Measurements from ENCODE around the gene SERPINA6. TPM values are rescaled to one million over a fixed set of nuclear protein-coding genes. Genes with fewer than 3 reads are reported as not detected.

The SERPINA6 gene
- total and polyA plus RNA-seq, 2 donors (not counting 1 experiment from before 2014, with no cell fraction given) = not detected

DNA sequence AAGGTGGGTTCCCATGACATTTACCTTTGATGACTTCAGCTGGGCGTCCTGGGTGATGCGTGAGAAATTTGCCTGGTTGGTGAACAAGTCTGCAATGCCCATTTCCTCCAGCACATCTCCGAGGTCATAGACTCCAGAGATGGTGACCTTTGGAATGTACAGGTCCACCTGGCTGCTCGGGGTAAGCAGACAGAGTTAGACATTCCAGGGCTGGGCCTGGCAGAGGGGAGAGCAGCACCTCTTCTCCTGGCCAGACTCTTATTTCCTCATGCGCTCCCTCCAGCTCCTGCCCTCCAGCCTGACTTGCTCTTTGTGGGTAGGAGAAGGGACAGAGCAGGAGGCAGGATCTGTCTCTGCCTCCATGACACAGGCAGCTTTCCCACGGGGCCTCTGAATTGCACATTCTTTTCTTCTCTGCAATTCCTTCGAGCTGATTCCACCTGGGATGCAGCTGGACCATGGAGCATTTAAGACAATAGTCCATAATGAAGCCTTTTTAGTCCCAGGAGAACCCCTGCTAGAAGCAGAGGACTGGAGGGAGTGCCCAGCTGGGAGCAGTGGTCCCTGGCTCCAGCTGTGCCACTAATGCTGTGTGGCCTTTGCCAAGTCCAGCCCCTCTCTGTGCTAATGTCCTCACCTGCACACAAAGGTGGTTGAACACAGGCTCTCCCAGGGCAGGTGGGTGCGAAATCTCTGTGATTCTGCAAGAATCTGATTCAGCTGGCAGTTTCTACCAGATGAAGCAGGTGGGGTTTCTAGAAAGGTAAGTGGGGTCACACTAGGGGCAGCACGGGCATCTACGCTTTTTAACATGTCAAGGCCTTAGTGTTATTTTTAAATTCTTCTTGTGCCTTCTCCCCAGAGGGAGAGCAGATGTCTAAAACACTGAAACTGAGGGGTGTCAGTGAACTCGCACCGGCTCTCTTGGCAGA is 16.8 kb downstream of the SERPINA6 start:
- Histone ChIP-seq H3K27ac (ENCODE audit: low read length in 2 of 2) (no peak overlapping the region), H3K36me3 (replicated peaks in 1 of 2; ENCODE audit: control extremely low read depth in 1 of 2, control insufficient read depth in 1 of 2, extremely low read depth in 1 of 2, insufficient read depth in 2 of 2, low read length in 1 of 2) (no peaks in the 10 kb centered on the region), H3K9ac (ENCODE audit: low read length) (no peak overlapping the region), H3K4me3 (ENCODE audit: control extremely low read depth in 1 of 5, extremely low read depth in 1 of 5, insufficient read depth in 1 of 5, low read depth in 2 of 5, low read length in 4 of 5) (no peak overlapping the region), H3K9me3 (ENCODE audit: control extremely low read depth in 1 of 3, control insufficient read depth in 2 of 3, insufficient read depth in 1 of 3, low read length in 2 of 3) (peaks cover 0 to 30% (median 11%) of the 10 kb centered on the region in 3 donors), H3K4me1 (ENCODE audit: control insufficient read depth in 2 of 2, insufficient read depth in 2 of 2, low read length in 2 of 2) (no peaks in the 10 kb centered on the region), H3K4me2 (replicated peaks; ENCODE audit: low read depth, low read length, poor library complexity, severe bottlenecking) (no peak overlapping the region), H3K79me2 (ENCODE audit: control insufficient read depth, insufficient read depth, low read length) (no peaks in the 10 kb centered on the region), H2AFZ (ENCODE audit: insufficient read depth, low read depth, low read length, poor library complexity, severe bottlenecking) (no peak overlapping the region), H4K20me1 (ENCODE audit: control insufficient read depth, insufficient read depth, low read length, poor library complexity, severe bottlenecking) (no peaks in the 10 kb centered on the region), H3K27me3 (replicated peaks in 1 of 4; ENCODE audit: control extremely low read depth in 1 of 4, control insufficient read depth in 3 of 4, insufficient read depth in 4 of 4, low read length in 3 of 4) (peaks cover 0 to 6% (median 0%) of the 10 kb centered on the region in 4 experiments)
- ATAC-seq (ENCODE audit: low read depth) (no peak), DNase-seq (no peak)
- no peak for TF ChIP-seq EZH2 (IDR thresholded peaks at IDR 0.05; ENCODE audit: borderline replicate concordance, insufficient read depth, low read depth, low read length, poor library complexity, severe bottlenecking)
- TF ChIP-seq, protein P1, sequence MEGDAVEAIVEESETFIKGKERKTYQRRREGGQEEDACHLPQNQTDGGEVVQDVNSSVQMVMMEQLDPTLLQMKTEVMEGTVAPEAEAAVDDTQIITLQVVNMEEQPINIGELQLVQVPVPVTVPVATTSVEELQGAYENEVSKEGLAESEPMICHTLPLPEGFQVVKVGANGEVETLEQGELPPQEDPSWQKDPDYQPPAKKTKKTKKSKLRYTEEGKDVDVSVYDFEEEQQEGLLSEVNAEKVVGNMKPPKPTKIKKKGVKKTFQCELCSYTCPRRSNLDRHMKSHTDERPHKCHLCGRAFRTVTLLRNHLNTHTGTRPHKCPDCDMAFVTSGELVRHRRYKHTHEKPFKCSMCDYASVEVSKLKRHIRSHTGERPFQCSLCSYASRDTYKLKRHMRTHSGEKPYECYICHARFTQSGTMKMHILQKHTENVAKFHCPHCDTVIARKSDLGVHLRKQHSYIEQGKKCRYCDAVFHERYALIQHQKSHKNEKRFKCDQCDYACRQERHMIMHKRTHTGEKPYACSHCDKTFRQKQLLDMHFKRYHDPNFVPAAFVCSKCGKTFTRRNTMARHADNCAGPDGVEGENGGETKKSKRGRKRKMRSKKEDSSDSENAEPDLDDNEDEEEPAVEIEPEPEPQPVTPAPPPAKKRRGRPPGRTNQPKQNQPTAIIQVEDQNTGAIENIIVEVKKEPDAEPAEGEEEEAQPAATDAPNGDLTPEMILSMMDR (IDR thresholded peaks at IDR 0.05) = no peak
- ChIA-PET POLR2A (no interaction called here), CTCF (no interaction called here)
- H3K9me3 Mint-ChIP-seq (ENCODE audit: insufficient read depth) = peaks cover 11% of the 10 kb centered on the region
- intact Hi-C loops (cut with micrococcal nuclease) = no loop called here
- WGBS (ENCODE audit: insufficient coverage) = 83% methylated on average over 9 of the region's 12 CpGs
- H3K4me3 Mint-ChIP-seq = no peak overlapping the region
- no peak overlapping the region for H3K27ac Mint-ChIP-seq
- H3K4me1 Mint-ChIP-seq = no peaks in the 10 kb centered on the region
- peaks cover 4% of the 10 kb centered on the region for H3K27me3 Mint-ChIP-seq

DNA sequence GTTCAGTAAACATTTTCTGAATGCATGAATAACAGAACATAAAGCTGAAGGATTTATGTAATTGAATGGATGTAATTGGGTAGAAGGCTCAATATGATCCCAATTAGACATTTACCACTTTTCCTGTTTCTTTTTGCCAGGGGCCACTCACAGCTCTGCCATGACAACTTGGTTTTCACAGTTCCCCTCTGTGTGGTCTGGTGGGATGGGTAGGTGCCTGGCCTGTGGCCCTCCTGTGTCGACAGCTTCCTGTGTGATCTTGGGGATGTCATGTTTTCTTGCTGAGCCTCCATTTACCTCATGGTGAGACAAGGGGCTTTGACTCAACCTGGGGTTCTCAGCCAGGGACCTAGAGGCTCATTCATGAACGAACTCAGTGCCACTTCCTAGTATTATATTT is 17.5 kb downstream of the SERPINA6 start:
- Histone ChIP-seq H3K9me3 (ENCODE audit: control extremely low read depth in 1 of 3, control insufficient read depth in 2 of 3, insufficient read depth in 1 of 3, low read length in 2 of 3) (peaks cover 0 to 29% (median 11%) of the 10 kb centered on the region in 3 donors), H3K27me3 (replicated peaks in 1 of 4; ENCODE audit: control extremely low read depth in 1 of 4, control insufficient read depth in 3 of 4, insufficient read depth in 4 of 4, low read length in 3 of 4) (peaks cover 0 to 4% (median 0%) of the 10 kb centered on the region in 4 experiments), H2AFZ (ENCODE audit: insufficient read depth, low read depth, low read length, poor library complexity, severe bottlenecking) (no peak overlapping the region), H3K4me2 (replicated peaks; ENCODE audit: low read depth, low read length, poor library complexity, severe bottlenecking) (no peak overlapping the region), H4K20me1 (ENCODE audit: control insufficient read depth, insufficient read depth, low read length, poor library complexity, severe bottlenecking) (no peaks in the 10 kb centered on the region), H3K4me1 (ENCODE audit: control insufficient read depth in 2 of 2, insufficient read depth in 2 of 2, low read length in 2 of 2) (no peaks in the 10 kb centered on the region), H3K4me3 (ENCODE audit: control extremely low read depth in 1 of 5, extremely low read depth in 1 of 5, insufficient read depth in 1 of 5, low read depth in 2 of 5, low read length in 4 of 5) (no peak overlapping the region), H3K36me3 (replicated peaks in 1 of 2; ENCODE audit: control extremely low read depth in 1 of 2, control insufficient read depth in 1 of 2, extremely low read depth in 1 of 2, insufficient read depth in 2 of 2, low read length in 1 of 2) (no peaks in the 10 kb centered on the region), H3K9ac (ENCODE audit: low read length) (no peak overlapping the region), H3K27ac (ENCODE audit: low read length in 2 of 2) (no peak overlapping the region), H3K79me2 (ENCODE audit: control insufficient read depth, insufficient read depth, low read length) (no peaks in the 10 kb centered on the region)
- no CpG with 5 or more reads among the region's 2 CpGs for WGBS (ENCODE audit: insufficient coverage)
- Mint-ChIP-seq H3K4me1 (no peaks in the 10 kb centered on the region), H3K4me3 (no peak overlapping the region), H3K27me3 (peaks cover 4% of the 10 kb centered on the region), H3K27ac (no peak overlapping the region), H3K9me3 (ENCODE audit: insufficient read depth) (peaks cover 11% of the 10 kb centered on the region)
- intact Hi-C loops (cut with micrococcal nuclease) = no loop called here
- DNase-seq = no peak
- no peak for TF ChIP-seq EZH2 (IDR thresholded peaks at IDR 0.05; ENCODE audit: borderline replicate concordance, insufficient read depth, low read depth, low read length, poor library complexity, severe bottlenecking)
- TF ChIP-seq, protein P1 (IDR thresholded peaks at IDR 0.05) = no peak
- ChIA-PET POLR2A (no interaction called here), CTCF (no interaction called here)
- no peak for ATAC-seq (ENCODE audit: low read depth)

Data from B cell (primary cell).